Islet of Langerhans (tissue), 1 donor: ENCODE data around the gene RABL6.
"Not testable (repeated sequence)": the region's sequence is repeated elsewhere in the genome, so short reads cannot be mapped to it uniquely, and the experiment has no call there.

Source experiments
- FAIRE-seq: peaks from one replicate; lab custom pipeline; 2011; peaks lifted over from hg19 to GRCh38; lab: Jason Lieb, UNC

RABL6 gene

DNA sequence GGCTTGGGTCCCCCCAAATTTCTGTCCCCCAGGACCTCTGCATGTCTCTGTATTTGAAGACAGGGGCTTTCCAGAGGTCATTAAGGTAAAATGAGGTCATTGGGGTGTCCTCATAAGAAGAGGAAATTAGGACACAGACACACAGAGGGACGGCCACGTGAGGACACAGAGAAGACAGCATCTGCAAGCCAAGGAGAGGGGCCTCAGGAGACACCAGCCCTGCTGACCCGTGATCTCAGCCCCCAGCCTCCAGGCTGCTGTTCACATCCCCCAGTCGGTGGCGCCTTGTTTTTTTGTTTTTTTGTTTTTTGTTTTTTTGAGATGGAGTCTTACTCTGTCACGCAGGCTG, 12.8 kb upstream of the RABL6 start:
- no peak for FAIRE-seq

GRCh38 chr9:136796238-136796774, 11.4 kb upstream of the RABL6 start, which contains the start of gene CCDC183:
Gene CCDC183 (plus strand): TSS chr9:136796338. CDS start chr9:136796398, 60 bp downstream.
- no peak for FAIRE-seq

GRCh38 chr9:136796775-136797347, 10.9 kb upstream of the RABL6 start:
- FAIRE-seq: not testable (repeated sequence)

DNA sequence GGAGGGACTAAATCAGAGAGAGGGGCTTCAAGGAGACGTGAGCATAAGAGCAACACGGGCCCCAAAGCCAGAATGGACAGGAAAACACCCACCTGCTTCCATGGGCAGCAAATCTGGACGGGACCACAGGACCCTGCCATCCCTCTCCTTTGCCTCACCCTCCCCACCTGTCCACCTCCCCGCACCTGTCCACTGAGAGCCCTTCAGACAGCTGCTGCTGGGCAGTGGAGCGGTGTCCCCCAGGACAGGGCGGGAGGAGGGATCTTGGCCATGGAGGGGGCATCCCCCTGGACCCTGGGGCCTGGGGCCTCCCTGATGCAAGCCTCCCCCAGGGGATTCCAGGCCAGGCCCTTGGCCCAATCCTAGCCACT, 9.1 kb upstream of the RABL6 start:
- FAIRE-seq: no peak

- no peak for FAIRE-seq
Observed at GRCh38 chr9:136799079-136799853, 8.5 kb upstream of the RABL6 start.

DNA sequence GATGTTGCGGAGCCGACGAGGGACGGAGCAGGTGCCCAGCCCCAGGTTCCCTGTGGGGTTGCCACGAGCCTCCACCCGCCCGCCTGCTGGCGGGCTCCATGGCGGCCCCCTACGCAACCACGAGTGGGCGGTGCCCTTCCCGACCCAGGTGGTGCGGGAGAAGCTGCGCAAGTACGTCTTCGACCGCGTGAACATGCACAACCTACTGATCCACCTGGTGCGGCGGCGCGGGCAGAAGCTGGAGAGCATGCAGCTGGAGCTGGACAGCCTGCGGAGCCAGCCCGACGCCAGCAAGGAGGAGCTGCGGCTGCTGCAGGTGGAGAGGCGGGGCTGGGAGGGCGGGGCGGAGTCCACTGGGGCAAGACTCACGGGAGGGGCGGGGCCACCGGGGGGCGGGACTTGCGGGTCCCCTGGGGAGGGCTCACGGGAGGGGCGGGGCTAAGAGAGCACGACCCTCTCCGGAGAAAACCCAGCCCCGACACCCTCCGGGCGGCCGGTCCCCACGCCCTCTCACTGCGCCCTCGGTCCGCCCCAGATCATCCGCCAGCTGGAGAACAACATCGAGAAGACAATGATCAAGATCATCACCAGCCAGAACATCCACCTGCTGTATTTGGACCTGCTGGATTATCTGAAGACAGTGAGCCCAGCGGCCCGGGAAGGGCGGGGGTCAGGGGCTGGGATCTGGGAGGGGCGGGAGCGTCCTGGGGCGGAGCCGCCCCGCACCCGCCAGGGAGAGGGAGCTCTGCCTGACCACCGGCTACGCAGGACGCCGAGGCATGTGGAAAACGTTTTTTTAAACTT, 7.7 kb upstream of the RABL6 start:
- no peak for FAIRE-seq

DNA sequence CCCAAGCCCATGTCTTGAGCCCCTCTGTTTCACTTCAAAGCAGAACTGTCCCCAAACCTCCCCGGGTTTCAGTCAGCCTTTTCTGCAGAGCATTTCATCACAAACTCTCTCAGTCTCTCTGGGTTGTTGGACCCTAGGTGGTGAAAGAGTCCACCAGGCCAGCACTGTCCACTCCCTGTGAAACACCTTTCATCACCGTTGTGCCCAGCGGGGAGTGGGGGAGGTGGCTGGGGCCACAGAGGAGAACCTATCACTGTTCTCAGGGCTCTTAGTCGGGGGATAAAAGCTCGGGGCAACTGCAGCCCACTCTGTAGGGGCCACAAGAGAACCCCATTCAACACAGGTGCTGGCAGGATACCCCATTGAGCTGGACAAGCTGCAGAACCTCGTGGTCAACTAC, 5.4 kb upstream of the RABL6 start:
- FAIRE-seq: no peak

DNA sequence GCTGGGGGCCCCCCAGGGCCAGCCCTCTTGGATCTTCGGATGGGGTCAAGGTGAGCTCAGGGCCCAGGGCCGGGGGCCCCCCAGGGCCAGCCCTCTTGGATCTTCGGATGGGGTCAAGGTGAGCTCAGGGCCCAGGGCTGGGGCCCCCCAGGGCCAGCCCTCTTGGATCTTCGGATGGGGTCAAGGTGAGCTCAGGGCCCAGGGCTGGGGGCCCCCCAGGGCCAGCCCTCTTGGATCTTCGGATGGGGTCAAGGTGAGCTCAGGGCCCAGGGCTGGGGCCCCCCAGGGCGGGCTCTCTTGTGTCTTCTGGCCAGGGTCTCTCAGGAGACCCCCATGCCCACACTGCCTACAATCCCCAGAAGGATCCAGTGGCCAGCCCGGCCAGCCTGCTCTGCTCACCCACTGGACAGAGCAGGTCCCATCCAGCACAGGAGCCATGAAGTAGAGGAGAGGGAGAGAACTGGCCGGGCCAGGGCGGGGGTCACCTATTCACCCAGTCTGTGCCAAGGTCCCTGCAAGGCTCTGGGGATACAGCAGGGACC, 4.7 kb upstream of the RABL6 start:
- FAIRE-seq: not testable (repeated sequence)

- no peak for FAIRE-seq
Observed at GRCh38 chr9:136803551-136804508, 3.9 kb upstream of the RABL6 start.

DNA sequence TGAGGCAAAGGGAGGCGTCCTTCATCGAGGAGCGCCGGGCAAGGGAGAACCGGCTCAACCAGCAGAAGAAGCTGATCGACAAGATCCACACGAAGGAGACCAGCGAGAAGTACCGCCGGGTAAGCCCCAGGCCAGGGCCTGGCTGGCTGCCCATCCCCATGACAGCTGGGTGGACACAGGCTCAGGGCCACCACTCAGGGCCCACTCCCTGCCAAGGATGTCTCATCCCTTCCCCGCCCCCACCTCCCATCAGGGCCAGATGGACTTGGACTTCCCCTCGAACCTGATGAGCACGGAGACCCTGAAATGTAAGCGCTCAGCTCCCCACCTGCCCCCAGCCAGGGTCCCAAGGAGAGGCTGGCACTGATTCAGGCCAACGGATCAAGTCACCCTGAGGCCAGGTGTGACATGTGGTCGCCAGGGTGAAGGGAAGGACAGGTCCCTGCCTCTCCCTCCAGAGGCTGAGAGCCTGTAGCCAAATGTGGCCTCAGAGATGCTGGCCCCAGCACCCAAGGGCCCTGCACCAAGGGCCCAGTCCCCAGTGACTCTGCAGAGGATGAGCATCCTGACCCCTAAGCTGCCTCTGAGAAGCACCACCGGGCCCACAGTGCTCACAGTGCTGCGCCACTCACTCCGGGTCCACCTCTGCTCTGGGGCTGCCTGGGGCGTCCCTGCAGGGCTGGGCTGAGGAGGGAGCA, 3.1 kb upstream of the RABL6 start:
- FAIRE-seq: no peak

DNA sequence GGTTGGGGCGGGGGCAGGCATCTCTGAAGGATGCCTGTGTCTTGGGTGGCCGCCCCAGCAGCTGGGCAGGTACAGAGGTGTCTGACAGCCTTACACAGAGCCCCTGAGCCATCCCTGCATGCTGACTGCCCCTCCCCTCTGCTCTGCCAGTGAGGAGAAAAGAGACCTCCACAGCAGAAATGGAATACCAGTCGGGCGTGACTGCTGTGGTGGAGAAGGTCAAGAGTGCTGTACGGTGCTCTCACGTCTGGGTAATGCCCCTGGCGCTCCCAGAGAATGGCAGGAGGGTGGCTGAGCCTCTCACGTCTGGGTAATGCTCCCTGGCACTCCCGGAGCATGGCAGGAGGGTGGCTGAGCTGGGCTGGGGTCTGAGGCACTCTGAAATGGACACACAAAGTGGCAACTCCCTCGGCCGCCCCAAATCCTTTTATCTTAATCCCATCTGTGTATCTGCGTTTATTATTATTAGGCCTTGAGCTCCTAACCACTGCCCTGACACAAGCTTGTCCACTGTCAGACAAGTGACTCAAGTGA, 2.5 kb upstream of the RABL6 start:
- FAIRE-seq: no peak

- FAIRE-seq: no peak
Observed at GRCh38 chr9:136806067-136806466, 1.7 kb upstream of the RABL6 start.

DNA sequence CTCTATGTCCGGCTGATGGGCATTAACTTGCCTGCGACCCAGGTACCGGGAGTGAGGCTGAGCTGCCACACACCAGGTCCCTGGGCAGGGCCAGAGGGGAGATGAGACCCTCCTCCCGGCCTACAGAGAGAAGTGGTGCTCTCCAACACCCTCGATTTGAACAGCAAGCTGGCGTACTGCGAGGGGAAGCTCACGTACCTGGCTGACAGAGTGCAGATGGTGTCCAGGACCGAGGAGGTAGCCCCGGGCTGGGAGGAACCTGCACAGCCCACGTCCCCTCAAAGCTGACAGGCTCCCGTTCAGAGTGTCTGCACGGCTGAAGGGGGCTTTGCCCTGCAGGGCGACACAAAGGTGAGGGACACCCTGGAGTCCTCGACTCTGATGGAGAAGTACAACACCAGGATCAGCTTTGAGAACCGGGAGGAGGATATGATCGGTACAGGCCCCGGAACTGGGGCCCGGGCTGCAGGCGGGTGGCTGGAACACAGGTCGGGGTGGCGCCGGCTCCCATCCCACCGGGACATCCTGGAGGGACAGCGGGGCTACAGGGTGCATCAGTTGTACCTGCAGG, 1.0 kb upstream of the RABL6 start:
- no peak for FAIRE-seq

GRCh38 chr9:136808075-136808805, 492 bp downstream of the RABL6 start:
- FAIRE-seq: no peak

GRCh38 chr9:136808806-136809158, 1.0 kb downstream of the RABL6 start:
- FAIRE-seq: no peak

GRCh38 chr9:136814725-136815421, 7.1 kb downstream of the RABL6 start:
- FAIRE-seq: no peak

GRCh38 chr9:136815422-136815782, 7.7 kb downstream of the RABL6 start:
- no peak for FAIRE-seq

- no peak for FAIRE-seq
Observed at GRCh38 chr9:136820971-136821825, 13.4 kb downstream of the RABL6 start.
